HG03442 (cell line): ENCODE measurements around the gene PKNOX2.

Experiments used
- ATAC-seq: cut with Tn5 transposase; IDR thresholded peaks from one replicate; pipeline ENCODE4 v1.9.1; 2021; ENCODE audit warnings: mild to moderate bottlenecking, moderate library complexity; ENCODE audit not compliant: unreplicated experiment

Gene PKNOX2

GRCh38 chr11:125376117-125376516, 211.6 kb downstream of the PKNOX2 start:
- ATAC-seq: no peak

DNA sequence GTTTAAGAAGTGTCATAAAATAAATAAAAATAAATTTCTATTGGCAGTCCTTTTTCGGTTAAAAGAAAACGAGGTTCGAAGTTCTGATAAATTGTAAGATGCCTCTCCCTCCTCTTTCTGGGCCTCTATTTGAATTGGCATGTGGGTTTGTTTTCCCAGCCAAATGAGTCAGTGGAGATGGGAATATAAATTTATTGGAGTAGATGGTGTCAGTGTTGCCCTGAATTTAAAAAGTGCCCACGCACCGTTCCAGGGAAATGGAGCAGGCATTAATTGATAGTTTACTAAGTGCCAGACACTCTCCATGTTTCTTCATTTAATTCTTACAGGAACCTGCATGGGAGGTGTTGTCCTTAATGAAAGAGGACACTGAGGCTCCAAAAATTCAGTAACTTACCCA, 212.3 kb downstream of the PKNOX2 start:
- no peak for ATAC-seq

GRCh38 chr11:125378083-125378482, 213.5 kb downstream of the PKNOX2 start:
- ATAC-seq: no peak

DNA sequence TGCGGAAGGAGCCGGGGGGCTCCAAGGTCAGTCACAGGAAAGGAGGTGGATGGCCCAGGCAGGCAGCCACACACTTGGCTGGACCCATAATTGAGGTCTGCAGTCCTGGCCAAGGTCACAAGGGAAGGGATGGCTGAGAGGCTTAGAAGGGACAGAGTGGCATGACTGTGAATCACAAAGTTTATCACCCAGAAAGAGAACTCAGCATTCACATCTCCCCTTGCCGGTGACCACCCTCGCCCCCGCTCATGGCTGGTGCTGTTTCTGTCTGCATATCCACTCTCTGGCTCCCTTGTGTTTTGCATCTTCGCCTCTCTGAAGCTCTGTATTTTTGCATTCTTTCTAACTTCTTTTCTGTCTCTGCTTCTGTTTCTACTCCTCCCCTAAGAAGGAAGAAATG, 214.0 kb downstream of the PKNOX2 start:
- ATAC-seq: no peak

- no peak for ATAC-seq
Measured at GRCh38 chr11:125379565-125379964, 215.0 kb downstream of the PKNOX2 start.

DNA sequence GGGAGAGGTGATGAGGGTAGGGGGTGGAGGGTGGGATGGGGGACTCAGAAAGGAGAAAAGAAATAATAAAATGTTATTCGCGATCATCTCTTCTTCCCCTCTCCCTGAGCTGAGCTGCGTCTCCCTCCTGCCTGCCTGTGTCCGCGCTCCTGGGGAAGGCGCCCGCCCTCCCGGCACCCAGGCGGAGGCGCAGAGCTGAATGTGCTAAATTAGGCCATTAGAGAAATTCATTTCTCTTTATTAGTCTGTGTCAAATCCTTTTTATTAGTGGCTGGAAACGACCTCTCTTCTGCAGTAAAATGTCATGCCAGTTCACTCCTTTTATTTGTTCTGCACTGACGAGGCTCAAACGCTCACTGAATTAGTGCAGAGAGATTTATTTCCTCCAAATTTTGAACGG, 215.4 kb downstream of the PKNOX2 start:
- no peak for ATAC-seq

- ATAC-seq: no peak
Measured at GRCh38 chr11:125380756-125381445, 216.3 kb downstream of the PKNOX2 start.

GRCh38 chr11:125381499-125382044, 217.0 kb downstream of the PKNOX2 start:
- ATAC-seq: no peak

- no peak for ATAC-seq
Measured at GRCh38 chr11:125382314-125382791, 217.8 kb downstream of the PKNOX2 start.

GRCh38 chr11:125382822-125383221, 218.3 kb downstream of the PKNOX2 start:
- no peak for ATAC-seq

DNA sequence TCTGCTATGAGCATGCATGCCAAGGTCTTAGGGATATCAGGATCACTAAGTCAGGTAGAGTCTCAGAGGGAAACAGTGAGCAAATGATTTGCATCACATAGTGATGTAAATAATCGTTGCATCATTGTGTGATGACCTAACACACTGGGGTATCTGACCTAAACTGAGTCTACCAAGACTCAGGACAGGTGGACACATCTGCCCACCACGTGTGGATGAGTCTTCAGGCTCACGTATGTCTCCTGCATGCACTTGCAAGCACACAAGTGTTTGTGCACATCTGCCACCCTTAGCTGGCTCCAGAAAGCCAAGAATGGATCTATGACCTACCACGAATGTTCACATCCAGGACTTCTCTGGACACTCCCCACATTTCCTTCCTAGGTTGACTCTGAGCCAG, 220.3 kb downstream of the PKNOX2 start:
- no peak for ATAC-seq

DNA sequence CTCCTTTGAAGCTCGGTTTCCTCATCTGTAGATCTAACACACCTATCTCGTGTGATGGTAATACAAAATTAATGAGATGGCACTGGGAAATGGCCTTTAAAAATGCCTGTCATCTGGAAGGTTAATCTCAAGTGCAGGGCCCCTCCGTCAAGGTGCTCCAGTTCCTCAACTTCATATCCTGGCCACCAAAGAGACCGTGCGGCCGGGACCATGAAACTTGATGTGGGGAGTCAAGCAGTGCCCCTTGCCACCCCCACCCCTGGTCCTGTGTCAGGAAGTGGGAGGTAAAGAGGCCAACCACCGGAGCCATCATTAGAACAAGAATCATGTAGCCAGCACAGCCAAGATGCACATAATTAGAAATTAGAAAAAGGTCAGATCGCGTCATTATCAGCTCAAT, 223.3 kb downstream of the PKNOX2 start:
- ATAC-seq: no peak

DNA sequence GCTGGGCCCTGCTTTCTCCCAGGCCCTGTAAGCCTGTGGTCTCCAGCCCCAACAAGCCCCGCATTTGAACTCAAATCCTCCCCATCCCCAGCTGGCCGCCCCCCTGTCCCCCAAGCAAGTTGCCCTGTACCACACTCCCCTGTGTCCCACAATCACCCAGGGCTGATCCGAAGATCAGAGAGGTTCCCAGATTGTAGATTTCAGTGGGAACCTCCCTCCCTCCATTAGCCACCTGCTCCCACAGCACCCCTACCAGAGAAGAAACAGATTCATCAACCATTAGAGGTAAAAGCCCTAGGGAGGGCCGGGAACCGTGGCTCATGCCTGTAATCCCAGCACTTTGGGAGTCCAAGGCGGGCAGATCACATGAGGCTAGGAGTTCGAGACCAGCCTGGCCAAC, 224.1 kb downstream of the PKNOX2 start:
- no peak for ATAC-seq

DNA sequence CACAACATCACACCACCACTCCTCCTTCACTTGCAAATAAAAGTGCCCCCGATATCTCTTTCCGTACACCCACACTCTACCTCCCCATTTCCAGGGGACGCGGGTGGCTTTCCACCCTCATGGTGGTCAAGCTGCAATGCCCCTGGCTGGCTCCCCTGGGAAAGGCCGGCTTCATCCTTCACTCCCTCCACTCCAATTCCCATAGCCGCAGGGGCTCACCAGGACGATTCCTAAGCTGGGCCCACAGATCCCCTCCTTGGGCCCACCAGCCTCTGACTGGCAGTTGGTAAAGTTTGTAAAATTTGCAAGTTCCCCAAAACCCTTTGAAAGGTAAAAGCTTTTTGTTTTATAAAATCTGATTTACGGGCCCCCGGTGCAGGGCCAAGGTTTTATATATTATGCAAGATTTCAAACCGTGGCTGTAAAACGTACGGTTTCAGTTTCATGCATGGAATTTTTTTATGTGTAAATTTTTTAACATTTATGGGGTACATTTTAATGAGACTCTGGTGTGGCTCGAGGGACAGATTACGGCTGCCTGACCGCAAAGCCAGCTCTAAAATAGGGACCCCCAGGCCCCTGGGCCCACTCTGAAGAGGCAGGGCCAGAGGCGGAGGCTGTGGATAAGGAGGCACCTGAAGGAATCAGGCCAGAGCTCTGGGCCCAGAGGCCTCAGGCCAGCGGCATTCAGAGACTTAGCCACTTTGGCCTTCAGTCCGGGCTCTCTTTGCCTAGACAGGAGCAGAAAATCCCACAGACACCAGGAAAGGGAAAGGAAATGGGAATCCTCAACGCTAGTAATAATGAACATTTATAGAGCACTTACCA, 225.0 kb downstream of the PKNOX2 start:
- no peak for ATAC-seq

GRCh38 chr11:125390946-125391345, 226.4 kb downstream of the PKNOX2 start:
- no peak for ATAC-seq

- no peak for ATAC-seq
Measured at GRCh38 chr11:125393331-125393730, 228.8 kb downstream of the PKNOX2 start.

- ATAC-seq: no peak
Measured at GRCh38 chr11:125394296-125394695, 229.7 kb downstream of the PKNOX2 start.

DNA sequence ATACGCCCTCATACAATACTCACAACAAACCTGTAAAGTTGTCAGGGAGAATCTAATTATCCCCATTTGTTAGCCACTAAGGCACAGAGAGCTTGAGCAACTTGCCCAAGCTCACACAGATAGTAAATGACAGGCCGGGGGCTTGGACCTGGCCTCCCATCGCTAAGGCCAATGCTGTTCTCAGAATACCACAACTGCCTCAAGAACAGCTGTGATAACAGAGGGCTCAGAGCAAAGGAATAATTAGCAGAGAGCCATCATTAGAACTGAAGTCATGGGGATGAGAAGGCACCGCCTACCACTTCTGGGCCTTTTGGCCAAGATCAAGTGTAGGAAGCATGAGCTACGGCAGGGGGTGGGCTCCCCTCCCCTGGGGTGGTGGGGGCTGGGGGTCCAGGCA, 232.9 kb downstream of the PKNOX2 start:
- no peak for ATAC-seq

- ATAC-seq: no peak
Measured at GRCh38 chr11:125398475-125398874, 233.9 kb downstream of the PKNOX2 start.

DNA sequence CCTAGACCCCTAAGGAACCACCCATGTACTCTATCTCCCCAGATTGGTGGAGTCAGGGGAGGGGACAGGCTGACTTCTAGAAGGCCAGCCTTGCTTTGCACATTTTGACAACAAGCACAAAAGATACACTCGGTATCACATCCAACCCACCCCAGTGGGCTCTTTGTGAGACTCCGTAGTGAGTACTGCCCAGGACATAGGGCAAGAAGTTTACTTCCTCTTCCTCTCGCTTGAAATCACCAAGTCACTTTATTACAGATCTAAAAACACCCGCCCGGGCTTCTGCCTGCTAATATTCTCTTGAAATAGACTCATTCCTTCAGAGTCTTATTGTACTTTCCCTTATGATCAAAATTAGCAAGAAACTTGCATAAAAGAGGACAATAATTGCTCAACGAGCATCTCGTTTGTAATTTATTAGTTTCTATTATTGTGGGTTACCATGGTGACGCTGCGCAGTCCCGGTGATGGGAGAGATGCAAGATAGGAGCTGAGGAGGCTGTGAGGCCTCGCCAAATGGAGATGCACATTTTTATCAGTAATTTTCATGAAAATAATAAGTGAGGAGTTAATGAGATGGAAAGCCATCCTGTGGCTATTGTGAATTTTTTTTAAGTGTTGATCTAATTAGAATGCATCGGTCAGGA, 234.6 kb downstream of the PKNOX2 start:
- ATAC-seq: no peak

- no peak for ATAC-seq
Measured at GRCh38 chr11:125399945-125400344, 235.4 kb downstream of the PKNOX2 start.
